WTC11 (cell line): ENCODE results near the gene NUDT8. TPM values are rescaled to one million over a fixed set of nuclear protein-coding genes. Genes with fewer than 3 reads are reported as not detected.
A peak's percentile ranks its signal among the peaks of the same experiment; 100 is the strongest.

ENCODE experiments used
- ATAC-seq: fragments of 200-7000 bp; cut with Tn5 transposase; 2 replicates; pipeline ENCODE4 v1.10.0; 2021; ENCODE audit warnings: mild to moderate bottlenecking, moderate library complexity
- CTCF ChIA-PET: fragments of 300-600 bp; sonication (Branson Sonifier 250); formaldehyde crosslinking; loops from one replicate; lab custom pipeline; 2021; ENCODE audit warnings: antibody characterized with exemption; lab: Charles Lee
- POLR2A ChIA-PET: fragments of 350-600 bp; sonication (Branson Sonifier 250); formaldehyde crosslinking; loops from one replicate; lab custom pipeline; 2021; ENCODE audit warnings: antibody characterized with exemption; lab: Charles Lee
- DNase-seq: peaks from one replicate; pipeline ENCODE4 v3.0.0; 2021; ENCODE audit warnings: low spot score
- H3K27ac Mint-ChIP-seq: 2 replicates; pipeline ENCODE4 v1.8.0; 2021; ENCODE audit warnings: mixed read lengths
- H3K27me3 Mint-ChIP-seq: 2 replicates; pipeline ENCODE4 v1.8.0; 2021; ENCODE audit warnings: low read depth, mild to moderate bottlenecking, moderate library complexity, mixed read lengths
- H3K36me3 Mint-ChIP-seq: 2 replicates; pipeline ENCODE4 v1.8.0; 2021; ENCODE audit warnings: mixed read lengths
- H3K4me1 Mint-ChIP-seq: 2 replicates; pipeline ENCODE4 v1.8.0; 2022; ENCODE audit warnings: mixed read lengths
- H3K4me3 Mint-ChIP-seq: 2 replicates; pipeline ENCODE4 v1.8.0; 2021; ENCODE audit warnings: mild to moderate bottlenecking, moderate library complexity, mixed read lengths
- H3K9me3 Mint-ChIP-seq: 2 replicates; pipeline ENCODE4 v1.8.0; 2021; ENCODE audit warnings: mixed read lengths
- CREM ChIP-seq: sonication (generic); formaldehyde crosslinking; IDR thresholded peaks from 2 replicates; pipeline ENCODE4 v1.8.1; 2022; ENCODE audit warnings: mild to moderate bottlenecking, missing genetic modification reagents, moderate library complexity
- FOXP1 ChIP-seq: sonication (generic); formaldehyde crosslinking; IDR thresholded peaks from 2 replicates; pipeline ENCODE4 v1.8.0; 2022; ENCODE audit warnings: missing genetic modification reagents, mild to moderate bottlenecking, moderate library complexity, borderline replicate concordance
- GABPB1 ChIP-seq: sonication (generic); formaldehyde crosslinking; IDR thresholded peaks from 2 replicates; pipeline ENCODE4 v1.8.1; 2023; ENCODE audit warnings: mild to moderate bottlenecking, missing genetic modification reagents
- JAZF1 ChIP-seq: fragments of 250-450 bp; sonication (Bioruptor Pico); IDR thresholded peaks from 2 replicates; pipeline ENCODE4 v1.9.0; 2021; ENCODE audit warnings: moderate library complexity, mild to moderate bottlenecking, inconsistent platforms
- OVOL2 ChIP-seq: fragments of 250-450 bp; sonication (Bioruptor Pico); IDR thresholded peaks from 2 replicates; pipeline ENCODE4 v1.9.0; 2021; ENCODE audit warnings: mild to moderate bottlenecking, borderline replicate concordance
- TCF7 ChIP-seq: sonication (generic); formaldehyde crosslinking; IDR thresholded peaks from 2 replicates; pipeline ENCODE4 v1.8.0; 2022; ENCODE audit warnings: mild to moderate bottlenecking, low read depth, missing genetic modification reagents, moderate library complexity
- TEAD4 ChIP-seq: sonication (generic); formaldehyde crosslinking; IDR thresholded peaks from 2 replicates; pipeline ENCODE4 v1.8.0; 2022; ENCODE audit warnings: mild to moderate bottlenecking, missing genetic modification reagents
- total RNA-seq: library from RNA; stranded (reverse); gene quantifications from 3 replicates; pipeline ENCODE4 v1.2.3, GENCODE V29; 2021
- TF ChIP-seq, protein P1 (sequence below): fragments of 250-450 bp; sonication (Bioruptor Pico); IDR thresholded peaks from 2 replicates; pipeline ENCODE4 v1.9.0; 2021; ENCODE audit warnings: mild to moderate bottlenecking
- TF ChIP-seq, protein P2 (sequence below): sonication (generic); formaldehyde crosslinking; IDR thresholded peaks from 2 replicates; pipeline ENCODE4 v1.8.1; 2023; ENCODE audit warnings: mild to moderate bottlenecking, missing genetic modification reagents
- TF ChIP-seq, protein P3 (sequence below): sonication (generic); formaldehyde crosslinking; IDR thresholded peaks from 2 replicates; pipeline ENCODE4 v1.8.1; 2023; ENCODE audit warnings: mild to moderate bottlenecking, missing genetic modification reagents, borderline replicate concordance
- TF ChIP-seq, protein P4 (sequence below): fragments of 250-450 bp; sonication (Bioruptor Pico); IDR thresholded peaks from 2 replicates; pipeline ENCODE4 v1.9.0; 2021; ENCODE audit warnings: moderate library complexity, mild to moderate bottlenecking, inconsistent platforms, borderline replicate concordance
- TF ChIP-seq, protein P5 (sequence below): sonication (generic); formaldehyde crosslinking; IDR thresholded peaks from 2 replicates; pipeline ENCODE4 v1.8.1; 2022; ENCODE audit warnings: mild to moderate bottlenecking, missing genetic modification reagents, moderate library complexity, borderline replicate concordance
- TF ChIP-seq, protein P6 (sequence below): sonication (generic); formaldehyde crosslinking; IDR thresholded peaks from 2 replicates; pipeline ENCODE4 v1.8.0; 2022; ENCODE audit warnings: mild to moderate bottlenecking, missing genetic modification reagents
- TF ChIP-seq, protein P7 (sequence below): sonication (generic); formaldehyde crosslinking; IDR thresholded peaks from 2 replicates; pipeline ENCODE4 v1.8.1; 2023; ENCODE audit warnings: mild to moderate bottlenecking, missing genetic modification reagents, moderate library complexity
- TF ChIP-seq, protein P8 (sequence below): fragments of 250-450 bp; sonication (Bioruptor Pico); conservative IDR thresholded peaks from 2 replicates; pipeline ENCODE4 v1.9.0; 2021; ENCODE audit warnings: mild to moderate bottlenecking

Gene NUDT8
- total RNA-seq, 1 experiment from 2014 or later, result 8.3 TPM

DNA sequence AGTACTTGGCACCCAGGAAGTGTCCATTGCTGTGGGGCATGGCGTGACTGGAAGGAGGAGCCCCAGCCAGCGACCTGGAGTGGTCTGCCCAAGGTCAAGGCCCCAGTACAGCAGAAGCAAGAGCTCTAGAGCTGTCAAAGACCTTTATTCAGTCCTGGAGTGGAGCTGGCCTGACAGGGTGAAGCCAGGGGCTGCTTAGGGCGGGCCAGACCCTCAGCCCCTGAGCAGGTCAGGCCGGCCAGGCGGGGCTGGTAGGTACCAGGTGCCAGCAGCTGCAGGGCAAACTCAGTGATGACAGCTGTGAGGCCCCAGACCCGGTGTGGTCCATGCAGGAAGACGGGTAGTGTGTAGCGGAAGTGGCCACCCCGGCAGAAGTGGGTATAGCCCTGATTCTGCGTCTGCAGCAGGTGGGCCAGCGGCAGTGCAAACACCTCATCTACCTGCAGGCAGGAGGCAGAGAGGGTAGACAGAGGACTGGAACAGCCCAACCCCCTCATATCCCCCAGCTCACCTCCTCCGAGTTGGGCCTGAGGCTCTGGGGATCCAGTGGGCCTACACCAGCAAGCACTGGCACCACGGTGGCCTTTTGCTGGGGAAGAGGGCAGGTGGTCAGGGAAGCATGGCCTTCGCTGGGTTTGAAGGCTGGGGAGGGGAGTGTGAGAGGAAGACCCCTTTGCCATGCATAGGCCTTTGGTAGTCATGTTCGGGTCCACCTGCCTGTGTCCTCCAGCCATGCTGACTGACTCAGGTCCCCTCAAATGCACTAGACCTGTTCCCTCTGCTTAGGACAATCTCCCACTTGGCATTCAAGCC is 1.7 kb downstream of the NUDT8 start (continued):
- no peak for TF ChIP-seq GABPB1 (CRISPR knock-in tag)

DNA sequence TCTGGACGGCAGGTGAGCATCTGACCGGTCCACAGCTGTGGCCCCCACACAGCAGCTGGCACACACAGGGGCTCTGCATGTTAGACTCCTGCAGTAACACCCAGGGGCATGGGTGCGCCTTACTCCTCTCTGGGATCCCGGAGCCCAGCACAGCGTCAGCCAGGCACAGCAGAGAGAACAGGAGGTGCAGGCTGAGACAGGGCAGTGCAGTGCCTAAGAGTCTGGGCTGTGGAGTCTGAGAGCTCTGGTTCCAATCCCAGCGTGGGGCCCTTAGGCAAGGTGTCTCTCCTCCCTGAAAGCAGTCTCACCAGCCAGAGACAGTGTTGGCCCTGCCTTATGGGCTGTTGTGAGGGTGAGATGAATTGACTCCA is 2.3 kb downstream of the NUDT8 start:
- ChIA-PET POLR2A (no interaction called here), CTCF (interaction anchor here (0.9 to 5.3 kb wide), 5 partner anchors 10 to 73 kb away, joined by 3 to 200 read pairs (median 4); no protein-coding TSS in a partner anchor)
- H3K9me3 Mint-ChIP-seq, result peaks cover 10% of the 10 kb centered on the region; the same call in 1 of the 2 replicates
- no peak overlapping the region for H3K27ac Mint-ChIP-seq
- DNase-seq, result no peak
- TF ChIP-seq, protein P1, sequence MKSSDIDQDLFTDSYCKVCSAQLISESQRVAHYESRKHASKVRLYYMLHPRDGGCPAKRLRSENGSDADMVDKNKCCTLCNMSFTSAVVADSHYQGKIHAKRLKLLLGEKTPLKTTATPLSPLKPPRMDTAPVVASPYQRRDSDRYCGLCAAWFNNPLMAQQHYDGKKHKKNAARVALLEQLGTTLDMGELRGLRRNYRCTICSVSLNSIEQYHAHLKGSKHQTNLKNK (CRISPR knock-in tag), result no peak
- TF ChIP-seq FOXP1 (no peak), OVOL2 (CRISPR knock-in tag) (no peak), CREM (no peak), TCF7 (CRISPR knock-in tag) (no peak), JAZF1 (CRISPR knock-in tag) (no peak), TEAD4 (CRISPR knock-in tag) (no peak)
- TF ChIP-seq, protein P2, sequence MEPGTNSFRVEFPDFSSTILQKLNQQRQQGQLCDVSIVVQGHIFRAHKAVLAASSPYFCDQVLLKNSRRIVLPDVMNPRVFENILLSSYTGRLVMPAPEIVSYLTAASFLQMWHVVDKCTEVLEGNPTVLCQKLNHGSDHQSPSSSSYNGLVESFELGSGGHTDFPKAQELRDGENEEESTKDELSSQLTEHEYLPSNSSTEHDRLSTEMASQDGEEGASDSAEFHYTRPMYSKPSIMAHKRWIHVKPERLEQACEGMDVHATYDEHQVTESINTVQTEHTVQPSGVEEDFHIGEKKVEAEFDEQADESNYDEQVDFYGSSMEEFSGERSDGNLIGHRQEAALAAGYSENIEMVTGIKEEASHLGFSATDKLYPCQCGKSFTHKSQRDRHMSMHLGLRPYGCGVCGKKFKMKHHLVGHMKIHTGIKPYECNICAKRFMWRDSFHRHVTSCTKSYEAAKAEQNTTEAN (CRISPR knock-in tag), result no peak
- TF ChIP-seq, protein P3, sequence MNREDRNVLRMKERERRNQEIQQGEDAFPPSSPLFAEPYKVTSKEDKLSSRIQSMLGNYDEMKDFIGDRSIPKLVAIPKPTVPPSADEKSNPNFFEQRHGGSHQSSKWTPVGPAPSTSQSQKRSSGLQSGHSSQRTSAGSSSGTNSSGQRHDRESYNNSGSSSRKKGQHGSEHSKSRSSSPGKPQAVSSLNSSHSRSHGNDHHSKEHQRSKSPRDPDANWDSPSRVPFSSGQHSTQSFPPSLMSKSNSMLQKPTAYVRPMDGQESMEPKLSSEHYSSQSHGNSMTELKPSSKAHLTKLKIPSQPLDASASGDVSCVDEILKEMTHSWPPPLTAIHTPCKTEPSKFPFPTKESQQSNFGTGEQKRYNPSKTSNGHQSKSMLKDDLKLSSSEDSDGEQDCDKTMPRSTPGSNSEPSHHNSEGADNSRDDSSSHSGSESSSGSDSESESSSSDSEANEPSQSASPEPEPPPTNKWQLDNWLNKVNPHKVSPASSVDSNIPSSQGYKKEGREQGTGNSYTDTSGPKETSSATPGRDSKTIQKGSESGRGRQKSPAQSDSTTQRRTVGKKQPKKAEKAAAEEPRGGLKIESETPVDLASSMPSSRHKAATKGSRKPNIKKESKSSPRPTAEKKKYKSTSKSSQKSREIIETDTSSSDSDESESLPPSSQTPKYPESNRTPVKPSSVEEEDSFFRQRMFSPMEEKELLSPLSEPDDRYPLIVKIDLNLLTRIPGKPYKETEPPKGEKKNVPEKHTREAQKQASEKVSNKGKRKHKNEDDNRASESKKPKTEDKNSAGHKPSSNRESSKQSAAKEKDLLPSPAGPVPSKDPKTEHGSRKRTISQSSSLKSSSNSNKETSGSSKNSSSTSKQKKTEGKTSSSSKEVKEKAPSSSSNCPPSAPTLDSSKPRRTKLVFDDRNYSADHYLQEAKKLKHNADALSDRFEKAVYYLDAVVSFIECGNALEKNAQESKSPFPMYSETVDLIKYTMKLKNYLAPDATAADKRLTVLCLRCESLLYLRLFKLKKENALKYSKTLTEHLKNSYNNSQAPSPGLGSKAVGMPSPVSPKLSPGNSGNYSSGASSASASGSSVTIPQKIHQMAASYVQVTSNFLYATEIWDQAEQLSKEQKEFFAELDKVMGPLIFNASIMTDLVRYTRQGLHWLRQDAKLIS (CRISPR knock-in tag), result no peak
- TF ChIP-seq, protein P4, sequence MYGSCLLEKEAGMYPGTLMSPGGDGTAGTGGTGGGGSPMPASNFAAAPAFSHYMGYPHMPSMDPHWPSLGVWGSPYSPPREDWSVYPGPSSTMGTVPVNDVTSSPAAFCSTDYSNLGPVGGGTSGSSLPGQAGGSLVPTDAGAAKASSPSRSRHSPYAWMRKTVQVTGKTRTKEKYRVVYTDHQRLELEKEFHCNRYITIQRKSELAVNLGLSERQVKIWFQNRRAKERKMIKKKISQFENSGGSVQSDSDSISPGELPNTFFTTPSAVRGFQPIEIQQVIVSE (CRISPR knock-in tag), result no peak
- TF ChIP-seq, protein P5, sequence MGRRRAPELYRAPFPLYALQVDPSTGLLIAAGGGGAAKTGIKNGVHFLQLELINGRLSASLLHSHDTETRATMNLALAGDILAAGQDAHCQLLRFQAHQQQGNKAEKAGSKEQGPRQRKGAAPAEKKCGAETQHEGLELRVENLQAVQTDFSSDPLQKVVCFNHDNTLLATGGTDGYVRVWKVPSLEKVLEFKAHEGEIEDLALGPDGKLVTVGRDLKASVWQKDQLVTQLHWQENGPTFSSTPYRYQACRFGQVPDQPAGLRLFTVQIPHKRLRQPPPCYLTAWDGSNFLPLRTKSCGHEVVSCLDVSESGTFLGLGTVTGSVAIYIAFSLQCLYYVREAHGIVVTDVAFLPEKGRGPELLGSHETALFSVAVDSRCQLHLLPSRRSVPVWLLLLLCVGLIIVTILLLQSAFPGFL (CRISPR knock-in tag), result no peak
- no peak overlapping the region for H3K4me3 Mint-ChIP-seq
- H3K36me3 Mint-ChIP-seq, result peaks cover 32% of the 10 kb centered on the region
- H3K27me3 Mint-ChIP-seq, result peaks cover 9% of the 10 kb centered on the region
- no peak for ATAC-seq
- H3K4me1 Mint-ChIP-seq, result peaks cover 37% of the 10 kb centered on the region

DNA sequence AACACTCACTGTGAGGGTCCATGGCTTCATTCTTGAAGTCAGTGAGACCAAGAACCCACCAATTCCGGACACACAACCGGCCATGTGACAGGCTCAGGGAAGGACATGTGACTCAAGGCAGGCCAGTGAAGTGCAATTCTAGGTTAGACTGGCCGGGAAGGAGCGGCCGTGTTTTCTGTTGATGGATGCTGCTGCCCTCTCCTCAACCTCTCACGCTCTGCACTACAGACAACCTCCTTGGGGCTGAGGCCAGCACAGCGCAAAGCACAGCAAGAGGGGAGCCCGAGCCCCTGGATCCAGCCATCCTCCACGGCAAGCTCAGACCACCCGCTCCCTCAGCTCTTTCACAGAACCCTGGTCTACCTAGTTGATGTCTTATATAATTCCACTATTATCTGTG is 2.8 kb downstream of the NUDT8 start:
- POLR2A ChIA-PET, result no interaction called here
- ATAC-seq, result no peak
- Mint-ChIP-seq H3K4me3 (no peak overlapping the region), H3K36me3 (peaks cover 32% of the 10 kb centered on the region), H3K27me3 (peaks cover 10% of the 10 kb centered on the region), H3K27ac (peak overlapping the region; percentile 88)
- TF ChIP-seq, protein P6, sequence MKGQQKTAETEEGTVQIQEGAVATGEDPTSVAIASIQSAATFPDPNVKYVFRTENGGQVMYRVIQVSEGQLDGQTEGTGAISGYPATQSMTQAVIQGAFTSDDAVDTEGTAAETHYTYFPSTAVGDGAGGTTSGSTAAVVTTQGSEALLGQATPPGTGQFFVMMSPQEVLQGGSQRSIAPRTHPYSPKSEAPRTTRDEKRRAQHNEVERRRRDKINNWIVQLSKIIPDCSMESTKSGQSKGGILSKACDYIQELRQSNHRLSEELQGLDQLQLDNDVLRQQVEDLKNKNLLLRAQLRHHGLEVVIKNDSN (CRISPR knock-in tag), result peak; percentile 43; the same call in 1 of the 2 replicates
- TF ChIP-seq, protein P7, sequence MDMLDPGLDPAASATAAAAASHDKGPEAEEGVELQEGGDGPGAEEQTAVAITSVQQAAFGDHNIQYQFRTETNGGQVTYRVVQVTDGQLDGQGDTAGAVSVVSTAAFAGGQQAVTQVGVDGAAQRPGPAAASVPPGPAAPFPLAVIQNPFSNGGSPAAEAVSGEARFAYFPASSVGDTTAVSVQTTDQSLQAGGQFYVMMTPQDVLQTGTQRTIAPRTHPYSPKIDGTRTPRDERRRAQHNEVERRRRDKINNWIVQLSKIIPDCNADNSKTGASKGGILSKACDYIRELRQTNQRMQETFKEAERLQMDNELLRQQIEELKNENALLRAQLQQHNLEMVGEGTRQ, result peak; percentile 64
- TF ChIP-seq, protein P8, sequence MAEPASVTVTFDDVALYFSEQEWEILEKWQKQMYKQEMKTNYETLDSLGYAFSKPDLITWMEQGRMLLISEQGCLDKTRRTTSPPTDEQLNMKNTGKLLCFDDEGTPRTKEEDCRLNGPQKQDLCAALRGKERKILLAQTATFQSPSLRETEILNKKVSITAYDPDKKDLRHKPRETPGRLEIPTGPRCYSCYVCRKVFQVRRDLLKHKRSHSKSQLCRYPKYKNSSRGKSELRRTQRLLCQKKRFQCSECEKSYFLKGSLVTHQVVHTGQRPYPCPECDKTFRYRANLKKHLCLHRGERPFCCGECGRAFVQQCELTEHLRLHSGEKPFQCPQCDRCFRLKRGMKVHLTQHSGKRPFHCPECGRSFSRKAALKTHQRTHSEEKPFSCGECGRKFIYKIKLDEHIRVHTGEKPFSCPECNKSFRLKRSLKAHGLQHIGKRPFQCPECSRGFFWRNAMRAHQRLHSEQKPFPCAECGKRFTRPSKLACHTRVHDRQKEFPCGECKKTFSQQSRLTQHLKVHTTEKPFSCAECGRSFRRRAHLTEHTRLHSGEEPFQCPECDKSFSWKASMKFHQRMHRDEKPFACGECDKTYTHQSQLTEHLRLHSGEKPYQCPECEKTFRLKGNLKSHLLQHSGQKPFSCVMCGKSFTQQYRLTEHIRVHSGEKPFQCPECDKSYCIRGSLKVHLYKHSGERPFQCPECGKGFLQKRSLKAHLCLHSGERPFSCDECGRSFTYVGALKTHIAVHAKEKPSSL, result no peak
- TF ChIP-seq, all 79 proteins: peak for 2
- H3K4me1 Mint-ChIP-seq, result peaks cover 38% of the 10 kb centered on the region
- CTCF ChIA-PET, result interaction anchor here (1.0 to 1.4 kb wide), 3 partner anchors 13 to 54 kb away, joined by 3 to 8 read pairs (median 4); no protein-coding TSS in a partner anchor
- DNase-seq, result no peak
- peaks cover 10% of the 10 kb centered on the region; the same call in 1 of the 2 replicates for H3K9me3 Mint-ChIP-seq
